ENCODE data around the gene CCDC154.

CCDC154 gene

GRCh38 chr16:1420111-1420539 is 24.2 kb downstream of the CCDC154 start:
- DNase-seq: no peak

GRCh38 chr16:1416521-1416941 is 27.8 kb downstream of the CCDC154 start:
- DNase-seq: no peak

- DNase-seq: peak; percentile 36
Measured at GRCh38 chr16:1414532-1415260, 29.7 kb downstream of the CCDC154 start, which contains the start of gene UNKL. Gene UNKL (minus strand): TSS chr16:1414704. CDS start chr16:1414691, 13 bp downstream.

- peak; percentile 23 for DNase-seq
Measured at GRCh38 chr16:1413684-1414531, 30.4 kb downstream of the CCDC154 start.

GRCh38 chr16:1412847-1413246 is 31.5 kb downstream of the CCDC154 start:
- no peak for DNase-seq

- peak; percentile 82 for DNase-seq
Measured at GRCh38 chr16:1408171-1408837, 36.1 kb downstream of the CCDC154 start.

- DNase-seq: peak; percentile 46
Measured at GRCh38 chr16:1407753-1408152, 36.6 kb downstream of the CCDC154 start.

GRCh38 chr16:1403733-1404132 is 40.6 kb downstream of the CCDC154 start:
- no peak for DNase-seq

- no peak for DNase-seq
Measured at GRCh38 chr16:1403036-1403435, 41.3 kb downstream of the CCDC154 start.

- no peak for DNase-seq
Measured at GRCh38 chr16:1401758-1402154, 42.6 kb downstream of the CCDC154 start.

- no peak for DNase-seq
Measured at GRCh38 chr16:1401061-1401757, 43.1 kb downstream of the CCDC154 start.

GRCh38 chr16:1398826-1399581 is 45.4 kb downstream of the CCDC154 start:
- no peak for DNase-seq

- no peak for DNase-seq
Measured at GRCh38 chr16:1398351-1398750, 46.0 kb downstream of the CCDC154 start.

- DNase-seq: no peak
Measured at GRCh38 chr16:1397779-1398178, 46.6 kb downstream of the CCDC154 start.

- DNase-seq: no peak
Measured at GRCh38 chr16:1395444-1396031, 48.8 kb downstream of the CCDC154 start.

GRCh38 chr16:1394367-1394951 is 49.9 kb downstream of the CCDC154 start:
- DNase-seq: no peak

- DNase-seq: no peak
Measured at GRCh38 chr16:1393613-1394176, 50.7 kb downstream of the CCDC154 start.

- DNase-seq: no peak
Measured at GRCh38 chr16:1392826-1393225, 51.5 kb downstream of the CCDC154 start.

- no peak for DNase-seq
Measured at GRCh38 chr16:1390239-1390779, 54.0 kb downstream of the CCDC154 start.

GRCh38 chr16:1389762-1390161 is 54.6 kb downstream of the CCDC154 start:
- no peak for DNase-seq

GRCh38 chr16:1387331-1387730 is 57.0 kb downstream of the CCDC154 start:
- DNase-seq: no peak

Measured in HCEC 1CT (cell line).